ENCODE measurements around the gene ALDH3A2.

Gene ALDH3A2

DNA sequence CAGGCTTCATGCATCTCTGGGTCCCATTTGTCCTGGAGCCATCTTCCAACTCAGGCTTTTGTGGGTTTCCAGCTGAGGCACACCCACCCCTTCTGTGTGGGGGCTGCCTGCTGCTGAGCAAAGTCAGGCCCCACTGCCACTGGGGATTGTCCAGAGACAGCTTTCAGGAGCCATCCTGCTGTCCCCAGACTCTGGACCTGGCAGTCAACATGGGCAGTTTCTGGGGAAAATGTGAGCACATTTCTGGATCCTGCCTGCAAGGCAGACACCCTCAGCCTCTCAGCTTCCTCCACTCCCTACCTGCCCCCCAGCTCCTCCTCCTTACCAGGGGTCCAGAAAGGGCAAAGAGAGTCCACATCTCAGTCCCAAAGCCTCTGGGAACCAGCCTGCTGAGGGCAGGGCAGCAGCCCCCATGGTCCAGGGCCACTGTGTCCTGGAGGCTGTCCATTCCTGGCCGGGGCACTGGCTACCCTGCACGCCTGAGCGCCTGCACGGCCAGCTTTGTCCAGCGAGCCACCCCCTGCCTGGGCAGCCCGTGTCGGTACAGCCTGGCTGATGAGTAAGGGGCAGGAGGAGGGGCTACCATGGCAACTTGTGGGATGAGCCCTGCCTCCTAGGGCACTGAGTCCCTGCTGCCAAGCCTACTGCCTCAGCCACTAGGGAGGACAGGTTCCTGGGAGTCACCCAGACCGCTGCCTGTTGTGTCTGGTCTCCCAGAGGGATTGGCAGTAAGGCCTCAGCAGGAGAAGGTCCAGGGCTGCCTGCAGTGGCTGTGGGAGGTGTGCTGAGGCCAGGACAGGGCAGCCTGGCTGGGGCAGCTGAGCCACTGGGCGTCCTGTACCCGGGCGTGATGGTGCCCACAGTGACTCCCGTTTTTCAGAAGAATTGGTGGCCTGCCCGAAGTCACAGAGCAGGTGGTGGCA is 67.8 kb downstream of the ALDH3A2 start, which contains the start of gene SLC47A2:
TSS of gene SLC47A2 (minus strand) at position 477 of the 923 bp plus-strand sequence. CDS start at position 448, 29 bp downstream.
- no peak for DNase-seq (ENCODE audit: low read depth)

DNA sequence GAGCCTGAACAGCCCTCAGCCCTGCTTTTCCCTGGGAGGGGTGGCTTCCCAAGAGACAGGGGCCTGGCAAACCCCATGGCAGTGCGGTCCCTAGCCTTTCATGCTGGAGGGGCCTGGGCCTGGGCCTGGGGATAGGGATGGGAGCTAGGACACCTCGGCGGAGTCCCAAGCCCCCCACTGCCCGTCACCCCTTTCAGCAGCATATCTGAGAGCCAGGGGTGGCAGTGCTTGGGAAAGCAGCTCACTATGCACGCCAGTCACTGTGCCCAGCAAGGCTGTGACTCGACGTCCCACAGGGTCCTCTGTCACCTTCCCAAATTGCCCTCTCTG is 68.4 kb downstream of the ALDH3A2 start:
- DNase-seq (ENCODE audit: low read depth), result no peak

DNA sequence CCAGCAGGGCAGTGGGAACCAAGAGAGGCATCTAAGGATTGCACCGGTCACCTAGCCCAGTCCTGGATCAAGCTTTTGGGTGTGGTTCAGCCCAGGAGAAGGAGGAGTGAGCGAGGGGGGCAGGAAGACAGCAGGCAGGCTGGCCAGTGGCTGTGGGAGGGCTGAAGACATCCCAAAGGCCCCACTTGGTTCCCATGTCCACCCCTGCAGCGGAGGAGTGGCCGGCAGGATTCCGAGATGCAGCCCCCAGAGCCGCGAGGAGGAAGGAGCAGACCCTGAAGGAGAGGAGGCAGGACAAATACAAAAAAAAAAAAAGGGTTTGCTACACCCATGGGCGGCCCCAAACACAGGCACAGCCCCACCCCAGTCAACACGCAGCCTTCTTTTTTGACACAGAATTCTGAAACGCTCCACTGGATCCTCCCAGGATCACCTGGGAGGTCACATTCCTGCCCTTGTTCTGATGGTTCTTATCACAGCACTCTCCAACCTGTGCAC is 68.9 kb downstream of the ALDH3A2 start:
- DNase-seq (ENCODE audit: low read depth), result no peak

DNA sequence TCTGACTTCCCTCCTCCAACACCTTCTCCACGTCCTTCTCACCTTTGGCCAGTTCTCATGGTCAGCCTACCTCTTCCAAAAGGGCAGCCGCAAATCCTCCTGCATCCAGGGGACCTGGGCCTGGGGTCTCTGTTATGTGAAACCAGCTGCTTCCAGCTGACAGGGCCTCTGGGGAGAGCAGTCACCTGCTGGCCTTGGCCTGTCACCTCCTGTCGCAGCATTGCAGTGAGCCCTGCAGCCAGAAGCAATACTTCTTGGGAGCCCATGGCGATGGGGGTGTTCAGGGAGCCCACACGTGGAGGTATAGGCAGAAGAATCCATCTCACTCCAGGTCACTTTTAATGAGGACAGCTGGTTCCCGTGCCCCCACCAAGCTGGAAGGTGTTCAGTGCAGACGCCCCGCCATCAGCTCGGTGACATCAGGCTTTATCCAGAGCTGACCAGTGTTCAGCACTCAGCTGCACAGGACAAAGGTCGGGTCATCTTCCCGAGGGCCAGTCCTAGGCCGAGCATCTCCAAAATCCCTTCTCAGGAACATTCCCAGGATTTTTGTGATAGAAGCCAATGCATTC is 69.6 kb downstream of the ALDH3A2 start:
- no peak for DNase-seq (ENCODE audit: low read depth)

DNA sequence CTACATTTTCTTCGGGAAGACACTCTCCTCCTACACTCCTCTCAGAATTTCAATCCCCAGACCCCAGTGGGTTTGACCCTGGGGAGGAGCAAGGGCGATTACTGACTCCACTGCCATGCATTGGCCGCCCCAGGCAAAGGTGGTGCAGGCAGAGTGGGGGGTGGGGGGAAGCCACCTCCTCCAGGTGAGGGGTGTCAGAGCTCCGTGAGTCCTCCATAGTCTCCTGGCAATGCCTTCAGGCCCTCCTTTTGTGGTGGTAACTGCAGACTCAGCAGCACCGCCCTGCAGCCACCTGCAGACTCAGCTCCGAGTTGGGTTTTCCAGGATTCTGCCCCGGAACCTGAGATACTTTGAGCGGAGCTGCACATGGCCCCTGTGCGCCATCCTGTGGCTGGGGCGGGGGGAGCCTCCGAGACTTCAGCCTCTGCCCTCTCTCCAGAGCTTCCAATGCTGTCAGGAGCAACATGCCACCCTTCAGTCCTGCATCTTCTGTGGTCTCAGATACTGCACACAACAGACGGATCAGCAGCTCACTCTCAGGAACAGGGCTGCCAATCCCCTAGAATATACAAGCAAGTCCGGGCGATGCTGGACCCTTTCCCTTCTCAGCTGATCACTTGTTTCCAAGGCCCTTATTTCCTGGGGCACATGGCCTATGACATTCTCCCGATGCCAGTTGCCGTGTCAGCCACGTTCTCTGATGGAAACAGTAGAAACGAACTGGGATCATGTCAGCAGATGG is 70.2 kb downstream of the ALDH3A2 start:
- no peak for DNase-seq (ENCODE audit: low read depth)

DNA sequence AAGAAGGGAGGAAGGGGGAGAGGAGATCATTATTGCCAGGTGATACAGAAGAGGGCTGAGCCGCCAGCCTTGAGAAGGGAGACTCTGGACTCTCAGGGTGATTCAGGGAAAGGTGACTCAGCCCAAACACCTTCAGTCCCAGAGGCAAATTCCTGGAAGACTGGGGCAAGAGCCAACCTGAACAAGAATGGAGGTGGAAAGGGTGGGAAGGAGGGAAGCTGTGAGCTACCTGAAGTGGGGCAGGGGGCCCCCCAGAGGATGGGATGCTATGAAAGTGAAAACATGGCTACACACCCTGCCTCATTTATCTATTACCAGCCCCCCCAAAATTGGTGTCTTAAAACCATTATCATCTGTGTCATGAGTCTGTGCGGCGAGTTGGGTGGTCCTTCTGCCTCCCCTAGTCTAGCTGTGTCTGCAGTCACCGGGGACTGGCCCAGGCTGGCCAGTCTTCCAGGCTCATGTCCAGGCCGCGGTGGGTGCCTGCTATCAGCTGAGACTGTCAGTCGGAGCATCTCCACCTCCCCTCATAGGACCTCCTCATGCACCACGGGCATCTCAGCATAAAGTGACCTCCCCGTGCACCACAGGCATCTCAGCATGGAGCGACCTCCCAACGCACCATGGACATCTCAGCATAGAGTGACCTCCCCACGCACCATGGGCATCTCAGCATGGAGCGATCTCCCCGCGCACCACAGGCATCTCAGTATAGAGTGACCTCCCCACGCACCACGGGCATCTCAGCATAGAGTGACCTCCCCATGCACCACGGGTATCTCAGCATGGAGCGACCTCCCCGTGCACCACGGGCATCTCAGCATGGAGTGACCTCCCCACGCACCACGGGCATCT is 71.0 kb downstream of the ALDH3A2 start:
- DNase-seq (ENCODE audit: low read depth), result no peak

DNA sequence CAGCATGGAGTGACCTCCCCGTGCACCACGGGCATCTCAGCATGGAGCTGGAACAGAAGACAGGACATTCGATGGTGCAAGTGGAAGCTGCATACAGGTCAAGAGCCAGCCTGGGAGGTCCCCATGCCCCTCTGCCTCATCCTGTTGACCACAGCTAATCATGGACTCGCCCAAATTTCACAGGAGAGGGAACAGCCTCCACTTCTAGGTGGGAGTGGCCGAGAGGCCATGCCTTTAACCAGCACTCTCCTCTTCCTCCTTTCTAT is 71.6 kb downstream of the ALDH3A2 start:
- DNase-seq (ENCODE audit: low read depth), result no peak

DNA sequence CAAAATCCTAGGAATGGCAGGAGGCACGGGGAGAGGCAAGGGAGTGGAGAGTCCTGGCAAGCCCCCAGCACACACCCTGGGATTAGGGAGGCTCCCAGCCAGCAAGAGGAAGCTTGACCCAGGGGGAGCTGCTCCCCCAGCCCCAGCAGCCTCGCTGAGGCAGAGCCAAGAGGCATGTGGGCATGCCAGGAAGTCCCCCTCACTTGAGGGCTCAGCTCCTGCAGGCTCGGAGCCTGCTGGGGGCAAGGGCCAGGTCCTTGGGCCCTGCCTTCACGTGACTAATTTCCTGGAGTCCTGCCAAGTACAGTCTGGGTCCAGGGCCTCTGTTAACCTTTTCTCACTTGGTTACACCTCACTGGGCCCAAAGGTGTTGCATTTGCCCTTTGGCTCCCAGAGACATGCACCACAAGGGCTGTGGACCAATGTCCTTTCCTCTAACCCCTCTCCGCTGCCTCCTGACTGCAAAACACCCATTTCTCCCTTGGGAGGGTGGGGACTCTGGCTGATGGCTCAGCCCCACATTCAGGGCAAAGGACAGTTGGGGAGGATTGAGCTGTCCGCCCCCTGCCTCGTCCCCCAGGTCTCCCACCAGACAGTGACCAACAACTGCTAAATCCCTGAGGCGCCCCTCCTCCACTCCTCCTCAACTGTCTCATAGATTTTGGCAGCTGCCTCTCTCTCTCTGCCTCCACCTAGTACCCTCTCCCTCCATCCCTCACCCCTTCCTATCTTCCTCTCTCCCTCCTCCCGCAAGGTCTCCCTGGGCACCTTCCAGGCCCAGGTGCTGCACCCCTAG is 72.3 kb downstream of the ALDH3A2 start:
- DNase-seq (ENCODE audit: low read depth), result no peak

DNA sequence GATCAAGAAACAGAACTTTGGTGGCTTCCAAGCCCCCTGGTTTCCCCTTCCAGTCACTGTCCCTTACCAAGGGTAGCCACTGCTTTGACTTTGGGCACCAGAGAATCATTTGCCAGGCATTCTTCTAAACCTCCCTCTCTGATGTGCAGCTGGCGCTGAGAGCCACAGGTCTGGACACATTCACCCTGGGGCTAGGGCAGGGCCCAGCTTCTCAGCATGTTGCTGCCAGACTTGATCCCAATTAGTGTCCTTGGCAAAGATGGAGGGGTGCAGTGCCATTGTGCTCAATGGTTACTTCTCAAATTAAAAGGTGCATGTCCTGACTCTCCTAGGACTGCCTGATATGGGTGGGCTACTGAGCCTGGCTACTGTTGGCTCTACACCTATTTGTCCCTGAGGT is 75.4 kb downstream of the ALDH3A2 start:
- no peak for DNase-seq (ENCODE audit: low read depth)

DNA sequence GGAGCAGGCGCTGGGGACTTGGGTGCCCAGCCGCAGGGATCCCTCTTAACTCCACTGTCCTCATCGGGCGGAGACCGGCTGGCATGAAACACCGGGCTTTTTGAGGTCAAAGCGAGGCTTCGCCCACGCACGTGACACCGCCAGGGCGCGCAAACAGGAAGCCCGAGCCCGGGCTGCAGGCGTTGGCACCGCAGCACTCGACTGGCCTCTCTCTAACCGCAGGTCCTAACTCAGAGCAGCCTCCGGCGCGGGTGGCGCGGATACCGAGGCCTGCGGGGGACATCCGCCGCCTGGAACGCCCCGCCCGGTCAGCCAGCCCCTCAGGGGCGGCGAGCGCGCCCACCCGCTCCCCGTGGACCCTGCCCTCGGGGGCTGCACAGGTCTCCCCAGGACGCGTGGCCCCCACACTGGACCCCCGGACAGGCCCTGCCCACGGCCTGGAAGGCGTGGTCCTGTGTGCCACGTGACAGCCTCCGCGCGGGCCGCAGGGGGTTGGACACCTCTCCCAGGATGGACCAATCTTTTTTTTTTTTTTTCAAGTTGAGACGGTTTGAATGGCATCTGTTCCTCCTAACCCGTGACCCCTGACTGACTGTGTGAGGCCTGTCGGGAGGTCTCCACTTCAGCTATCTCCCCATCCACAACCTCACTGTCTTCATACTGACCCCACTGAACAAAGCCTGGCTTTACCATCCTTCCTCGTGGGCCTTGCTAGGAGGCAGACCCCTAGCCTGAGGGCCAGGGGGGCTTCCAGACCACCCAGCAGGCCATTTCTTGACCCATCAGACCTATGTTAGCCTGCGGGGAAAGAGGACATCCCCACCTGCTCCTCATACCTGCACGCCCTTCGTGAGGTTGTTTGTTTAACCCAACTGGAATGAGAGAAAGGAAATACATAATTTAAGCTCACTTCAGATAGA is 76.2 kb downstream of the ALDH3A2 start:
- DNase-seq (ENCODE audit: low read depth), result no peak

DNA sequence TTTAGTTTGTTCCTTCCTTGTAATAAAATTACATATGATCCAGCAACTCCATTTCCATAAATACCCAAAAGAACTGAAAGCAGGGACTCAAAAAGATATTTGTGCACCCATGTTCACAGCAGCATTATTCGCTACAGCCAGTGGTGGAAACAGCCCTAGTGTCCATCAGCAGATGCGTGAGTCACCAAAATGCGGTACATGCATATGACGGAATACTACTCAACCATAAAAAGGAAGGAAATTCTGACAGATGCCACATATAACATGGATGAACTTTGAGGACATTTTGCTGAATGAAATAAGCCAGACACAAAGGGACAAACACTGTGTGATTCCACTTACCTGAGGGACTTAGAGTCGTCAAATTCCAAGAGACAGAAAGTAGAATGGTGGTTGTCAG is 76.9 kb downstream of the ALDH3A2 start:
- DNase-seq (ENCODE audit: low read depth), result no peak

DNA sequence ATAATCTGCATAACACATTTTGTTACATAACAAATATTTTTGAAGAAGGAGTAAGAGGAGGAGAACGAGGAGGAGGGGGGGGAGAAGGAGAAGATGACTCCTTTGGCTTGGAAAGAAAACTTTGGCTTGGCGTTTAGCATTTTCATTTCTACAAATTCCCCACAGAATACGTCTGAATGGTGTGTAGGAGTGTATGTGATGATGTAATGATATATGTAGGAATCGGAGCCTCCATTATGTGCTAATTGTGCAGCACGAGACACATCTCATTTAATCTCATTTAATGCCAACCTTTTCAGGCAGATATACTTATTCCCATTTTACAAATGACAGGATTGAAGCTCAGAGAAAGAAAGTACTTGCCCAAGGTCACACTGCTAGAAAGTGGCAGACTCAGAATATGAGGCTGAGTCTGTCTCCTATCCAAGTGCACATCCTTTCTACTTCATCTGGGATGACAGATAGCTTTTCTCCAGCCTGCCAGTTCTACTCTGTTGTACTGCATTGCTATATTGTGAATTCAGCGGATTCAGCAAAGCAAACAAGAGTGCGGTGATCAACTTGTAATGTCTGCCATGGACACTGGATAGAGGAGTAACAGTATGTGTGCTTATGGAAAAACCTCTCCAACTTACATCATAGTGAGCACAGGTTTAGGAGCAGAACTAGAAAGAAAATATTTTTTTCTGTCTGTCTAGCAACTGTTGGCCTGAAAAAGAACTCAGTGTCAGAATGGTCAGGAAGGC is 78.3 kb downstream of the ALDH3A2 start:
- DNase-seq (ENCODE audit: low read depth), result no peak

Data from T-helper 22 cell (primary cell).